Suprapubic skin (tissue), 4 donors: ENCODE data around the gene TMTC1. TPM values are rescaled to one million over a fixed set of nuclear protein-coding genes. Genes with fewer than 3 reads are reported as not detected.

Experiments
- DNase-seq, 2 donors: peaks; one replicate each; pipeline ENCODE4 v3.0.0-alpha.2; 2019; ENCODE audit warnings: low spot score in 2 of 2
- H3K27ac ChIP-seq: fragments of 200-600 bp; sonication (generic); one replicate; pipeline ENCODE4 v1.5.1; 2019
- H3K27me3 ChIP-seq: fragments of 200-600 bp; sonication (generic); one replicate; pipeline ENCODE4 v1.5.1; 2019
- H3K36me3 ChIP-seq: fragments of 200-600 bp; sonication (generic); one replicate; pipeline ENCODE4 v1.5.1; 2019
- H3K4me1 ChIP-seq: fragments of 200-600 bp; sonication (generic); one replicate; pipeline ENCODE4 v1.5.1; 2019
- H3K4me3 ChIP-seq: fragments of 200-600 bp; sonication (generic); one replicate; pipeline ENCODE4 v1.5.1; 2019; ENCODE audit warnings: mild to moderate bottlenecking
- H3K9me3 ChIP-seq: fragments of 200-600 bp; sonication (generic); one replicate; pipeline ENCODE4 v1.5.1; 2019
- EP300 ChIP-seq: sonication (generic); formaldehyde crosslinking; IDR thresholded peaks from one replicate; pipeline ENCODE4 v1.6.1; 2017; ENCODE audit warnings: antibody characterized with exemption
- POLR2A ChIP-seq, 2 donors: fragments of 450-650 bp; IDR thresholded peaks; one replicate each; pipeline ENCODE4 v1.6.1; 2017; ENCODE audit warnings: antibody characterized with exemption in 2 of 2, mild to moderate bottlenecking in 2 of 2, moderate library complexity in 2 of 2
- POLR2AphosphoS5 ChIP-seq, 3 donors: sonication (generic); formaldehyde crosslinking; IDR thresholded peaks; one replicate each; pipeline ENCODE4 v1.6.1; 2017; ENCODE audit warnings: antibody characterized with exemption in 3 of 3
- WGBS: methylation state at CpG from one replicate; pipeline ENCODE4 v1.1.5; 2018; 5-methylcytosine and 5-hydroxymethylcytosine counted together
- total RNA-seq, 4 donors: library from RNA; depleted of rRNA; stranded (reverse); fragments of >200 nt; gene quantifications; one replicate each; pipeline ENCODE4 v1.1.0, GENCODE V29; 2016
- TF ChIP-seq, protein P1 (sequence below), 2 donors: fragments of 200-600 bp in 1 of 2; fragments of 450-650 bp in 1 of 2; sonication (generic) in 1 of 2; IDR thresholded peaks; one replicate each; pipeline ENCODE4 v1.5.1; 2016 to 2019; ENCODE audit warnings: antibody characterized with exemption in 2 of 2, mild to moderate bottlenecking in 1 of 2, moderate library complexity in 1 of 2

Gene TMTC1
- total RNA-seq, 4 donors from 2014 or later = 11.0 to 25.8 (median 19.5) TPM

DNA sequence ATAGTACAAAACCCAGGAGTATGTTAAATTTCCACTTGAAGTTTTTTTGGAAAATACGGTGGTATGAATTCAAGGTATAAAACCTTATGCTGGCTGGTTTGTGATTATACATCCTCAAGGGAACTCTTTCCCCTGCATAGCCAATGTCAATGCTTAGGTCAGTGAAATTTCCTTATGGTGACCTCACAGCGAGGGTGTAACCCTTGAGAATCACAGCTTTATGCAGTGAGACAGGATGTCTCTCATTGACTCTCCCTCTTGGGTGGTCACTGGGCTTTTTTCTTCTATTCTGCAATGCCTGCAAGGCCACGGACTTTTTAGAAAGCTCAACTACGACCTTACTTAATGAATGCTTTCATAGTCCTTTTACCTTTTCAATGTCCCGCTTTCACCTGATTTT is 64.4 kb downstream of the TMTC1 start:
- H3K4me1 ChIP-seq = no peaks in the 10 kb centered on the region
- H3K27ac ChIP-seq = no peak overlapping the region
- H3K27me3 ChIP-seq = no peaks in the 10 kb centered on the region
- WGBS = 62% methylated on average over 5 of the region's 5 CpGs
- no peak overlapping the region for H3K4me3 ChIP-seq
- no peaks in the 10 kb centered on the region for H3K36me3 ChIP-seq
- no peaks in the 10 kb centered on the region for H3K9me3 ChIP-seq
- no peak for DNase-seq
- no peak for TF ChIP-seq EP300

DNA sequence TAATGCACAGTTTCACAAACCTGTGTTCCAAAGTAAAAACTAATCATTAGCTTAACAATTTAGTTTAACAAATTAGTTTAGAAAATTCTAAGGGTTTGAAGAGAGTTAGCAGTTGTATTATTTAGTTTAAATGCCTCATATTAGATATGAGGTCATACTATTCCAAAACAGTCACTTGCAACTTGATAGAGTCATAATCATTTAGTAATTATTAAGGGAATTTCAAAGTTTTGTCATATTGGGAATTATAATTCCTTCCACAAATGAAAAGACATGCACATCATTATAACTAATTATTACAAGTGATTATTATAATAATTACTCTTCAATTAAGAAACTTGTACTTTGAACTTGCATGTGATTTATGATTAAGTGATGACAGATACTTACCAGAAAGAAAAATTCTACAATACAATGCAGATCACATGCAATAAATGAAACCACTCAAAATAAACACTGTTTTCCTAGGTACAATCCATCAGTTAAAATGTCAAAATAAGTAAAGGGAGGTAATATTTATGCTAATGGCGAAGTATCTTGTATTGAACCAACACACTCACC is 66.1 kb downstream of the TMTC1 start:
- no peak for DNase-seq
- WGBS = 0% methylated on average over 1 of the region's 1 CpG
- no peaks in the 10 kb centered on the region for H3K36me3 ChIP-seq
- no peaks in the 10 kb centered on the region for H3K9me3 ChIP-seq
- H3K27ac ChIP-seq = no peak overlapping the region
- H3K4me1 ChIP-seq = peaks cover 15% of the 10 kb centered on the region
- H3K4me3 ChIP-seq = no peak overlapping the region
- TF ChIP-seq POLR2AphosphoS5 (IDR thresholded peaks at IDR 0.05) = no peak
- no peak for TF ChIP-seq POLR2A (IDR thresholded peaks at IDR 0.05)
- H3K27me3 ChIP-seq = no peaks in the 10 kb centered on the region

DNA sequence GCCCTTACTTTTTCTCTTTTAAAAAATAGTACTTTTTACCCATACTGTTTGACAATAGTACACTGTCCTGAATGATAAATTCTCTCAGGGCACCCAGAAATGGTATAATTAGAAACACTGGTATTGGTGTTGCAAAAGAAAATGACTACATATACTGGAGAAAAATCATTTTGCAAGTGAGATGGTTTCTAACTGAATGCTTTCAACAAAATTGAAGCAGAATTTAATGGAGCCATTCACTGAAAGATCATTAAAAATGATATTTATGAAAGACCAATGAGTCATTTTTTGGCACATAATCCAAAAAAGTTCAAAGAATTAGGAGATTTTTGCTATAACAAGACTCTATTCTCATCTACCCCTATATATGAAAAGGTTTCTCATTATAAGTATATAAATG is 68.8 kb downstream of the TMTC1 start:
- Histone ChIP-seq H3K27me3 (no peaks in the 10 kb centered on the region), H3K4me3 (no peak overlapping the region), H3K36me3 (no peaks in the 10 kb centered on the region), H3K4me1 (peaks cover 17% of the 10 kb centered on the region), H3K27ac (no peak overlapping the region), H3K9me3 (no peaks in the 10 kb centered on the region)
- no peak for TF ChIP-seq EP300
- TF ChIP-seq, protein P1, sequence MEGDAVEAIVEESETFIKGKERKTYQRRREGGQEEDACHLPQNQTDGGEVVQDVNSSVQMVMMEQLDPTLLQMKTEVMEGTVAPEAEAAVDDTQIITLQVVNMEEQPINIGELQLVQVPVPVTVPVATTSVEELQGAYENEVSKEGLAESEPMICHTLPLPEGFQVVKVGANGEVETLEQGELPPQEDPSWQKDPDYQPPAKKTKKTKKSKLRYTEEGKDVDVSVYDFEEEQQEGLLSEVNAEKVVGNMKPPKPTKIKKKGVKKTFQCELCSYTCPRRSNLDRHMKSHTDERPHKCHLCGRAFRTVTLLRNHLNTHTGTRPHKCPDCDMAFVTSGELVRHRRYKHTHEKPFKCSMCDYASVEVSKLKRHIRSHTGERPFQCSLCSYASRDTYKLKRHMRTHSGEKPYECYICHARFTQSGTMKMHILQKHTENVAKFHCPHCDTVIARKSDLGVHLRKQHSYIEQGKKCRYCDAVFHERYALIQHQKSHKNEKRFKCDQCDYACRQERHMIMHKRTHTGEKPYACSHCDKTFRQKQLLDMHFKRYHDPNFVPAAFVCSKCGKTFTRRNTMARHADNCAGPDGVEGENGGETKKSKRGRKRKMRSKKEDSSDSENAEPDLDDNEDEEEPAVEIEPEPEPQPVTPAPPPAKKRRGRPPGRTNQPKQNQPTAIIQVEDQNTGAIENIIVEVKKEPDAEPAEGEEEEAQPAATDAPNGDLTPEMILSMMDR (IDR thresholded peaks at IDR 0.05) = no peak
- no peak for TF ChIP-seq POLR2AphosphoS5 (IDR thresholded peaks at IDR 0.05)
- TF ChIP-seq POLR2A (IDR thresholded peaks at IDR 0.05) = no peak
- no peak for DNase-seq

DNA sequence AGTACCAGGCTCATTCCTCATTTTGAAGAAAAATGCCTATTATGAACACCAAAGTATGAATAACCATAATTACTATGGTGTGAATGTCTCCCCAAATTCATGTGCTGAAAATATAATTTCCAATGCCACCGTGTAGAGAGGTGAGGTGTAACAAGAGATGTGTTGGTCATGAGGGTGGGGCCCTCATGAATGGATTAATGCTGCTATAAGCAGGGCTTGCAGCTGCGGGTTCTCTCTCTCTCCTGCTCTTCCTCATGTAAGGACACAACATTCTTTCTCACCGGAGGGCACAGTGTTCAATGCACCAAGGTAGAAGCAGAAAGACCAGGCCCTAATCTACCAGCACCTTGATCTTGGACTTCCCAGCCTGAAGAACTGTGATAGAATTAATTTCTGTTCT is 70.0 kb downstream of the TMTC1 start:
- no peaks in the 10 kb centered on the region for H3K27me3 ChIP-seq
- H3K4me3 ChIP-seq = no peak overlapping the region
- no peaks in the 10 kb centered on the region for H3K9me3 ChIP-seq
- TF ChIP-seq EP300 = no peak
- no peak for TF ChIP-seq POLR2A (IDR thresholded peaks at IDR 0.05)
- no peak for TF ChIP-seq POLR2AphosphoS5 (IDR thresholded peaks at IDR 0.05)
- WGBS = 73% methylated on average over 3 of the region's 3 CpGs
- H3K27ac ChIP-seq = no peak overlapping the region
- peaks cover 22% of the 10 kb centered on the region for H3K4me1 ChIP-seq
- H3K36me3 ChIP-seq = no peaks in the 10 kb centered on the region
- DNase-seq = no peak

DNA sequence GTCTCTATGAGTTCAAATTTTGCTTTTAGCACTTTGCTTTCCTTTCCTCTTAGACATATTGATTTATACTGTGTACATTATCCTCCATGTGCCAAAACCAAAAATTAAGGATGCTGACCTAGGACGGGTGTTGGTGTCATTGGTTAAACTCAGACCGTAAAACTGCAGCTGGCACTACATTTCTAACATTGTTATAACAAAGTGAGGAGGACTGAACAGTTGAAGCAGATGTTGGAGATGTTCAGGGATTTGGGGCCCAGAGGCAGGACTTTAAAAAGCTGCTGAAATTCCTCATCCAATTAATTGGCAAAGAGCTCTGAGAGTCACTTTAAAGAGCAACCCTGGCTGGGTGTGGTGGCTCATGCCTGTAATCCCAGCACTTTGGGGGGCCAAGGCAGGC is 72.4 kb downstream of the TMTC1 start:
- Histone ChIP-seq H3K9me3 (no peaks in the 10 kb centered on the region), H3K4me1 (peaks cover 25% of the 10 kb centered on the region), H3K36me3 (no peaks in the 10 kb centered on the region), H3K27me3 (no peaks in the 10 kb centered on the region), H3K27ac (no peak overlapping the region), H3K4me3 (no peak overlapping the region)
- TF ChIP-seq EP300 (no peak), POLR2AphosphoS5 (IDR thresholded peaks at IDR 0.05) (no peak), POLR2A (IDR thresholded peaks at IDR 0.05) (no peak)
- TF ChIP-seq, protein P1 (IDR thresholded peaks at IDR 0.05) = no peak
- 38% methylated on average over 2 of the region's 2 CpGs for WGBS
- no peak for DNase-seq

DNA sequence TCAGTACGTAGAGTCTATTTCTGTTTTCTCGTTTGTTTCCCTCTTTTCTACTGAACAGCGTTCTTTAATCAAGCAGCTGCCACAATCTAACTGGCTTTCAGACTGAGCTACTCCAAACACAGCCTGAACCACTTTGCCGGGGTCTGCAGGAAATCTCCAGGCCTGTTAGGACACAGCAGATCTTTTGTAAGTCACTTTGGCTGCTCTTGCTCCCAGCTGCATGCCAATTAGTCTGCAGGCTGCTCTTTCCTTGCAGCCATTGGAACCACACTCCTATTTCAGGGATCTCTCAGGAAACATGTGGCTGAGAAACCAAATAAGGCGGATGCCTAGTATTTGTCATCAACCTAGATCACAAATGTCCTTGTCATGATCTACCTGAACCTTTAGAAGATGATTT is 73.6 kb downstream of the TMTC1 start:
- Histone ChIP-seq H3K36me3 (no peaks in the 10 kb centered on the region), H3K27ac (peak overlapping the region; percentile 45)

More for the DNA sequence above, 73.6 kb downstream of the TMTC1 start:
- 28% methylated on average over 5 of the region's 5 CpGs for WGBS
- peaks cover 27% of the 10 kb centered on the region for H3K4me1 ChIP-seq
- H3K4me3 ChIP-seq = no peak overlapping the region
- DNase-seq = no peak
- H3K9me3 ChIP-seq = no peaks in the 10 kb centered on the region
- TF ChIP-seq POLR2AphosphoS5 (IDR thresholded peaks at IDR 0.05) (no peak), EP300 (no peak), POLR2A (IDR thresholded peaks at IDR 0.05) (no peak)
- TF ChIP-seq, protein P1 (IDR thresholded peaks at IDR 0.05) = no peak
- H3K27me3 ChIP-seq = no peaks in the 10 kb centered on the region
